NCI-H1105 (cell line): Measurements from ENCODE around the gene SETBP1.

Experiments used
- DNase-seq: peaks from one replicate; lab custom pipeline; 2025; lab: John Stamatoyannopoulos, UW

SETBP1 gene

DNA sequence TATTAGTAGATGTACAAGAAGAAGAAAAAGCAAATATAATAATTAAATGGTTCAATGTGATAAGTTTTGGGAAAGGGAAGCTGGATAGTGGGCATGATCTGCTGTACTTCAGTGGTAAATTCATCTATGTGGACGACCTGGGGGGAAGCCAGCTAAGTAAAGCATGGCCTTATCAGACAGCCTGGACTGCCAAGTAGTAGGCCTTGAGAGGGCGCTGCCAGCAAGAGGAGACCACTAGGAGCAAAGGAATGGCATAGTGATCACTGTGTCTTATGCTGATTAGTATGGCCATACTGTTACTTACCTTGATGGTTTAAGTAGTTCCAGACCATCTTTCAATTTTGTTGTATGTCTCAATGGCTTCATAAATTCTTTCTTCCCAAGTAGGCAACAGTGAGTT lies 287.6 kb downstream of the SETBP1 start:
- DNase-seq: no peak

GRCh38 chr18:44969214-44969795 lies 288.6 kb downstream of the SETBP1 start:
- no peak for DNase-seq

DNA sequence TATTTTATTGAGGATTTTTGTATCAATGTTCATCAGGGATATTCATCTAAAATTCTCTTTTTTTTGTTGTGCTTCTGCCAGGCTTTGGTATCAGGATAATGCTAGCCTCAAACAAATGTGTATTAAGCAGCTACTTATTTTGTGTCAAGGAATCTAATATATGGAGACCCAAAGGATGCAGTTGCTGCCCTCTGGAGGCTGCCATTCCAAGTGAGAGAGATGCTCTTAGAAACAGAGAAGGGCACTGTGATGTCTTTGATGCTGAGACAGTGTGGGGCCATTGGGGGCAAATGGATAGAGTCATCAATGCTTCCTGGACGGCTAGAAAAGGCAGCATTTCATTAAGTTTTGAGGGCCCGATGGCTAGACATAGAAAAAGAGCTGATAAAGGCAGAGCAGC lies 292.6 kb downstream of the SETBP1 start:
- DNase-seq: no peak

DNA sequence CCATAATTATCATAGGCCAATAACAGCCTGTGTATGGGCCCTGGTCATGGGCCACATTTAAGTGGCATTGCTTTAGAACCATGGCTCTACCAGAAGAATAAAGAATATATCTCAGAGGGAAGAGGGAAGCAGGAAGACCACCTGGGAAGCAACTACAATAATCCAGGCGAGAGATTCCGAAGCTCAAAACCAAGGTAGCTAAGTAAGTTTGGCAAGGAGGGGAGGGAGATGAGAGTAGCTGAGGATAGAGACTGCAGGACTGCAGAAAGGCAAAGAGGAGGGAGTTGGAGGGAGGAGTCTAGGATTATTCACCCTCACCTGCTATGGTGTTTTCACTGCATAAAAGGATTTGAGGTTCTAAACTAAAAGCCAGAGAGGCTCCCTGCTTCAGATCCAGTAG lies 293.5 kb downstream of the SETBP1 start:
- no peak for DNase-seq

DNA sequence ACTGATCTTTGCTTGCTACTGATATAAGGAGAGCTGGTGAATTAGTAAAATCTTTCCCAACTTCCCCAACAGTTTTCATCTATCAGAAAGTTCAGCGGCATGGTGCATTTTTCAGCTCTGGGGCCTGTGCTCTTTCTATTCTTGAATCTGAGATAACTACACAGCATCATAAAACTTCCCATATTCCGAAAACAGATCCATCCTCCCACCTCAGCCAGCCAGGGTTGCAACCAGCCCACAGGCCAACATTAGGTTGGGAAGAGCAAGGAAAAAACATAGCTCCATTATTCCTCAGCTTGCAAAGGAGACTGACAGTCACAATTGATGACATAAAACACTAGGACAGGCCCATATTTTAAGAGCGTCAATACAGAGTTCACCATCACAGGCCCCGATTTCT lies 297.2 kb downstream of the SETBP1 start:
- no peak for DNase-seq

- no peak for DNase-seq
Measured at GRCh38 chr18:44979748-44980147, 299.1 kb downstream of the SETBP1 start.

DNA sequence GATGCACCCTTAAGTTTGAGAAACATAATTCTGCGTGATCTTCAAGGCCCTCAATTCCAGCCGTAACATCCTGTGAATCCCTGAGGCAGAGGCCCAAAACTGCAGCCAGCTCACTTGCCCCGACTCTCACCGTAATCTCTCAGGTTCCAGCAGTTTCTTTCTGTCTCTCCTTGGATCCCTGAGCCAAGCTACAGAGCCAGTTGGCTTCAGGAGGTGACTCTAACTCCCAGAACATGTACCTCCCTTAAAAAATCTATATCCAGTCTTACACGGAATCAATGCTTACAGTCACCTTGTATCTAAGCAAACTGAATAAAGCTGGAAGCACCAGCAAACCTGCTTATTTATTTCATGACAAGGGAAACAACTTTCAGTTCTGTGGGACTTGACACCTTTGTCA lies 300.4 kb downstream of the SETBP1 start:
- no peak for DNase-seq

- no peak for DNase-seq
Measured at GRCh38 chr18:44986933-44987332, 306.2 kb downstream of the SETBP1 start.

GRCh38 chr18:44987371-44987770 lies 306.7 kb downstream of the SETBP1 start:
- no peak for DNase-seq

- no peak for DNase-seq
Measured at GRCh38 chr18:44988821-44989587, 308.3 kb downstream of the SETBP1 start.

DNA sequence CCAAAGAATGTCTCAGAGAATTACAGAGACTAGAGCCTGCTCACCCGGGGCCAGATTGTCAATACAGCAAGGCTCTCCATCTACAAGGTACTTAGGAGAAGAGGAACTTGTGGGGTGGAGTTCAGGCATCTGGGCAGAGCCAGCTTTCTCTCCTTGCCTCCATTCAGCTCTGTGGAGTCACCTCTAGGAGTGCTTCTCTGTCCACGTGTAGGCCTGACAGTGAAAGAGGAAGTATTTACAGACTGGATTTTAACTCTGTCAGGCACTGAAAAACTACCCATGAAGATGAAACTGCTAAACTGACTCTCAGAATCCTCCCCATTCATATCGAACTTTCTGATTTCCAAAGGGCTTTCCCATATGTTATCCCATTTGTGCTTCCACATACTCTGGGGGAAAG lies 315.6 kb downstream of the SETBP1 start:
- no peak for DNase-seq

DNA sequence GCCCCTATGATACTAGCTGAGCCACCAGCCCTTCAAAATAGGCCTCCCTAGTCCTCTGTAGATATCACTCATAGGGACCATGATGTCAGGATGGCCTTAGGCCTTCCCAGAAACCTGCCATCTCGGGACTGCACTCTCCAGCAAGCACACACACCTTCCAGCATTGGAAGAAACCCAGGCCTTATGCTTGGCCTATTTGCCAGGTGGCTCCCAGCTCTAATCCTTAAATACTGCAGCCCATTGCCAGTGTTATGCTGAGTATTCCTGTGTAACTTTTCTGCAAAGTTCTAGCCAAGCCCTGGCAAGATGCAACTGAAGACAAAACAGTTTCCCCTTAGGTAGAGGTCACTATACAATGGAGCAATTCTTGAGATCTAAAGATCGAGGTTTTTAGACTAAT lies 316.5 kb downstream of the SETBP1 start:
- DNase-seq: no peak

DNA sequence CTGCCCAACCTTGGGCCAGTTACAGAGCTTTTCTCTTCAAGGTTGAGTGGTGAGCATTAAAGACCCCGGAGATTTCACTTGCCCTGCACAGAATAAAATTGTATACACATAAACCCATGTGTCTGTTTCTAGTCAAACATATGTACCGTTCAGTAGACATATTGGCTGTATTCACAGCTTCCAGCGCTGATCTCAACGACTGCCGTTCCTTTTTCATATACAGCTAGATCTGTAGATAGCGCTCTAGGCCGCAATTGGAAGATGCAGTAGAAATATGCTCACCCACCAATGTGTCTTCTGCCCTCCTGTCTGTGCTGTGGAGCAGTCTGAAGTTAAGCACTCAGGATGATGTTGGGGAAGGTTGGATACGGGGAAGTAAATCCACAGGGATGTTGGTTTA lies 317.7 kb downstream of the SETBP1 start:
- DNase-seq: no peak

DNA sequence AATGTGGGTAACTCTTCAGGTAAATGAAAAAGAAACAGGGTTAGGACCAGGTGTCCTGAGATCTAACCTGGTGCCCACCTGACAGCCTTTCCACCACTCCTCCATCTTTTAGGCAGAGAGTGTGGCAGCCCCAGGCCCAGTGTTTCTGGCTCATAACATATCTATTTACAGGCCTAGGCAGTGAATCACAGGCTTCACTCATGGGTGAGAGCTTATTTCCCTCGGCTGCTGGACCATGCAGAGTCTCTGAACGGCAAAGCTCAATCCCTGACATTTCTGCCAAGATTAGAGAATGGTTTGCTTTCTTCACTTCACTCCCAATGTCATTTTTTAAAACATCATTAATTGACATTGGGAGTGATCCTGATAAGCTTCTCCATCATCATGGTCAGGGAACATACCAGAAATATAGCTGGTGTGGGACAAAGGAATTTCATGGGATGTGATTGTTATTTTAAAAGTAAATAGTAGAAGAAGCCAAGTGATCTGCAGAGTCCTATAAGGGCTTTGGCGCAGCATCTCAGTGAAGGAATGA lies 323.9 kb downstream of the SETBP1 start:
- no peak for DNase-seq

DNA sequence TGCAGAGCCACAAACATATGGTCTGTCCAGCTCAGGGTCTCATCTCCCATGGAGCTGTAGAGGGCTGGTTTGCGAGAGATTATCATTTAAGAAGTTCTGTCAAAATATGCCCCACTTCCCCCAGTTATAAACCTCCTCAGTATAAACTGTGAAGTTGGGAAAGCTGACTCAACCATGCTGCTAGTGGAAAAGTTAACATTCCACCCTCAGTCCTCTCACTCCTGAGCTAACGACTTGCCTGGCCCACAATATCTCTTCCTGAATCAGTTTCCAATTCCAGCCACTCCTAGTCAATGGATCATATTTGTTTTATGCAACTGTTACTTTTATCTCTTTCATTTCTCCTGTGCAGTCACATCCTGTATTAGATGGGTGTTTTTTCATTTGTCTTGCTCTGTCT lies 326.2 kb downstream of the SETBP1 start:
- DNase-seq: no peak

GRCh38 chr18:45007531-45007930 lies 326.8 kb downstream of the SETBP1 start:
- DNase-seq: no peak

DNA sequence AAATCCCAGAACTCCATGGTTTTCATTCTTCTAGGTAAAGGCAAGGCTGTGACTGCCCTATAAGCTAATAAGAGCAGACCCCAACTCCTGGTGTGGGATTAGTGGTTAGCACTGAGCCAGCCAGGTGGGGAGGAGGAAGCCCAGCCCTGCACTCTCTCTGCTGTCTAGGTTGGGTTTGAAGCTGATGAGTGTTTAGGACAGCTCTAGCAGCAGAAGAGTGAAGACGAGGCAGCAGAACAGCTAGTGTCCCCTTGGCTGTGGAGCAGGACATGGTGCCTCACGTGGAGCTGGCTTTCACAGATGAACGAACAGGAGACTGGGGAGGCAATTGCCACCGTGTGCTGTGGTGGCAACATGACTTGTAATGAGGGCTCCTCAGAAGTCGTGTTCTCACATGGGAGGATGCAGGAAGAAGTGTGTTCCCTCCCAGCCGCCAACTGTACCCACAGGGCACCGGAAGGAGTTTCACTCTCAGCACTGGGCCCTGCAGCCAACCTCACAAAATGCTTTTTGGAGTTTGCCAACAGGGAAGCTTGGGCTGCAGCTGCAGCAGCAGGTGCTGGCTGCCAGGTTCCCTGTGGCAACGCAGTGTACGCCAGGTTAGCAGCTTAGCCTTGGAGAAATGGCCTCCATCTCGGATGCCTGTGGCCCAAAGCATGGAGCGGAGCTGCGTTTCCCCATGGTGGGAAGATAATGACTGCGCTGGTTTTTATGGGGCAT lies 328.2 kb downstream of the SETBP1 start:
- no peak for DNase-seq

DNA sequence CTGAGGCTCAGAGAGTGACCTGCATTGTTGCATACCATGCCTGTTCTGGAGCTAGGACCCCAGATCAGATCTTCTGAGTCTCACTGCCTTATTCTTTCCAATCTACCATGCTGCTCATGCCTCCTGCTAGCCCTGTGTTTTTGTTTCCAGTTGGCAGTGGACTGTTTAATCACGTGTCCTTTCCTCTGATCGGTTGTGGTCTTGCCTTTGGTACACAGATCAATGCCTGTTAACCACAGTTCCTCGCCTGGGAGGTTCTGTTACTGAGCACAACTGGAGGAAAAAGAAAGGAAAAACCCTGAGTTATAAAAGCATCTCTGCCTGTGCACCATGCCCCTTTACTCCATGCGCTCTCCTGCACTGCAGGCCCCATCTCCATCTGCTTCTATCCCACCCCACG lies 329.1 kb downstream of the SETBP1 start:
- no peak for DNase-seq

GRCh38 chr18:45012286-45012685 lies 331.6 kb downstream of the SETBP1 start:
- DNase-seq: no peak

DNA sequence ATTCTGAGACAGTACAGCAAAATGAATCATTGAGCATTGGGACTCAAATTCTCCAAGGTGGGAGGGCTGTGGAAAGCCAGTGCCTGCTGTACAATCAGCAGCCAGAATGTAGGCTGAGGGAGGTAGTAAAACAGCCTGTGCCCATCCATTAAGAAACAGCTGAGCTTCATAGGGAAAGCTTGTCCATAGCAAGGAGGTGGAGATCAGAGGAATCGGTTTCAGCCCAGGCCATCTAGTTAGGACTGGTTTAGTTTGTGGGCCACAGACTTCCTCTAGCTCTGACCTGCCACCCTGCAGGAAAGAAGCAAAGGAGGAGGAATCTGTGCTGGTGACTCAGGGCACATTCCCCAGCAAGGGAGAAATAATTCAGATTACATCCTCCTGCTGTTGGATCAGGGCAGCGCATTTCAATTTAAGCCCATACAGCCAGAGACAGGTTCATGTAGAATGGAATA lies 333.4 kb downstream of the SETBP1 start:
- no peak for DNase-seq

GRCh38 chr18:45015788-45016128 lies 335.1 kb downstream of the SETBP1 start:
- DNase-seq: no peak

DNA sequence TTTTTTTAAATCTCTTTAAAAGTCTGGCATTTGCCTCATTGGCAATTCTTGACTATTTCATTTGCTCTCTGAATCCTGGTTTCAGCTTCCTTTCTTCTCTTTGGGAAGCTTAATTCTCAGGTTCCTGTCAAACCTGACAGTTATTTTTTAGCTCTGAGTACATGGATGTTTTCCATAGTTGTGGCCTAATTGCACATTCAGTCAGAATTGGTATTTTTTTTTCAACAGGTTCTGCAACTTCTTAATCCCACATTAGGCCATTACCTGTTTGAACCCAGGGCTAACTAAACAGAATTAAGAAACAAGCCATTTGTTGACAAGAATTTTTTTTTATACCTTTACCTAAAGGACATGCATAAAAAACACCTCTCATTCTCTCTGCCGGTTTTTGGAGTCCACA lies 338.8 kb downstream of the SETBP1 start:
- no peak for DNase-seq

DNA sequence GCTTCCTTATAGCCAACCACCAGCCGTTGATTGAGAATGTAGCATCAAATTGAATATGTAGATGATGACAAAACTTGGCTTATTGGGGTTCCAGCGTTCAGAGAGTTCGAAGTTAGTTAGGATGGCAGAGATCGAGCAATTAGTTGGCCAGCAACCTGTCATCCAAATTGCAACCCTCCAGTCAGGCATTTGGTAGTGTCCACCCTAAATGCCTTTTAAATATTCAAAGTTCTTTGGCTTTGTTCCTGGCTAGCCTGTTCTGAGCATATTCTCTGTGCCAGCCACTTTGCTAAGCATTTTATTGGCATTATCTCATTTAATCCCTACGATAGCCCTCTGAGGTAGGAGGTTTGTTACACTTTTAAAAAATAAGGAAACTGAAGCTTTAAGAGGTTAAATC lies 342.8 kb downstream of the SETBP1 start:
- no peak for DNase-seq
